Fibroblast of mammary gland (primary cell): ENCODE results near the gene LRFN4.

Experiments
- DNase-seq: peaks from one replicate; pipeline ENCODE4 v3.0.0-alpha.2; 2010; ENCODE audit warnings: low read depth
- H3K4me3 ChIP-seq: 2 replicates; pipeline ENCODE4 v1.5.1; 2011; ENCODE audit warnings: low read depth, mild to moderate bottlenecking, low read length, moderate library complexity; ENCODE audit not compliant: control insufficient read depth
- CTCF ChIP-seq: conservative IDR thresholded peaks from 2 replicates; pipeline ENCODE4 v1.5.1; 2011; ENCODE audit warnings: low read depth, low read length, inconsistent platforms; ENCODE audit not compliant: control insufficient read depth, insufficient read depth

Gene LRFN4

DNA sequence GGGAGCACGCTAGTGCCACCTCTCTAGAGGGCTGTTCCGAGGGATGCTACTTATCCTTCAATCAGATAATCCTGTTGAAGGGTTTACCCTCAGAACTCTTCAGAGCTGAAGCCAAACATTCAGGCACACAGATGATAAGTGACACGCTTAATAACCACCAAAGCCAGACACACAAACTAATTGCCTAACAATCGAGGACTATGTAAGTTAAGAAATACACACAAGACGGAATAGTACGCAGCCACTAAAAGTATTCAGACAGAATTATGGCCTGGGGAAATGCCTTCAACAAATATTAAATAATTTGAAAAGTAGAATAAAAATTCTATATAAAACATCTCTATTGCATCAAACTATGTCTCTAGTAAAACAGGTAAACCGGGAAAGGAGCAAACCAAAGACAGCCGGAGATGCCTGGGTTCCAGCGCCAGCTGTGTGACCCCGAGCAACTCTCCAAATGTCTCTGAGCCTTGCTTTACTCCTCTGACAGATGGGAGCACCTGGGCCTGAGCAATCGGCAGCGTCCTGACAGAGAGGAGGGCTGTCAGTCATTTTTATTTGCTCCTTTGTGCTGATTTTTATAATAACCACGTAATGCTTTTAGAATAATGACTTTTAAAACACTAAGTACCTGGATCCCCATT lies 11.3 kb downstream of the LRFN4 start:
- TF ChIP-seq CTCF = no peak
- H3K4me3 ChIP-seq = no peak overlapping the region
- no peak for DNase-seq

DNA sequence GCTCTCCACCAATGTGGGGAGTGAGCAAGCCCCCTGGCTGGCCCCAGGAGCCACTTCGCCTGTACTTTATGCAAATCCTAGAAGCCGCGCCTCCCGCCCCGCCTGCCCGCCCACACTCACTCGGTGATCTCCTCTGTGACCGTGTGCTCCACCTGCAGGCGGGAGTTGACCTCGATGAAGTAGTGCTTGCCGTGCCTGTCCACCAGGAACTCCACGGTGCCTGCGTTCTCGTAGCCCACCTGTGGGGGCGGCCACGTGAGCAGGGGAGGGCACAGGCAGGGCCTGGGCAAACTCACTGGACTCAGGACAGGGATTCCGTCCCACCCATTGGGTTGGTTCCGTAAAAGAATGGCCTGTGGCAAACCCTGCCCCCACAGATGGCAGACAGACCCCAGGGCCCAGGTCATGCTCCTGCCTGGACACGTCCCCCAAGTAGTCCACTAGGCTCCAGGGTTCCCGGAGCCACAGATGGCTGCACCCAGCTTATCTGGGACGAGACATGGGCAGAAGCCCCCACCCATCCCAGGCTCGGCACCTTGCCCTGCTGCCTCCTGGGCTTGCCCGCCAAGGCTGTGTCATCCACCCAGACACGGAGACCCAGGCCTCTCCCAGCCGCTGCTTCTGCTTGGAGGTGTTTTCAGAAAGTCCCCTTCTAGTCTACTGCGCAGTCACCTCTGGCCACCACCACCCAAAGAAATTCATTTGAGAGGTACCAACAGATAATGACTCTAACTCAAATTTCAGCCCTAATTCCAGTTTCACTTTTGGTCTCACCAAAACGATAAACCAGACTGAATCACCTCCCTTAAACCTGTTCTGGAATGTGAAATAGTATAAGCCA lies 12.1 kb downstream of the LRFN4 start:
- no peak for DNase-seq
- no peak for TF ChIP-seq CTCF
- H3K4me3 ChIP-seq = no peak overlapping the region

GRCh38 chr11:66869567-66869870 lies 12.7 kb downstream of the LRFN4 start:
- no peak for DNase-seq
- TF ChIP-seq CTCF = no peak
- H3K4me3 ChIP-seq = no peak overlapping the region

- no peak for TF ChIP-seq CTCF
- no peak for DNase-seq
- H3K4me3 ChIP-seq = no peak overlapping the region
These were observed 13.3 kb downstream of the LRFN4 start for GRCh38 chr11:66870131-66870530.

- no peak for TF ChIP-seq CTCF
These were observed 14.0 kb downstream of the LRFN4 start for GRCh38 chr11:66870616-66871520.

GRCh38 chr11:66871521-66871901 lies 14.6 kb downstream of the LRFN4 start:
- no peak for DNase-seq
- no peak for TF ChIP-seq CTCF
- H3K4me3 ChIP-seq = no peak overlapping the region

More at GRCh38 chr11:66870616-66871520, 14.0 kb downstream of the LRFN4 start:
- no peak for DNase-seq
- H3K4me3 ChIP-seq = no peak overlapping the region
